ENCODE results near the gene PPIP5K2. TPM values are rescaled to one million over a fixed set of nuclear protein-coding genes. Genes with fewer than 3 reads are reported as not detected.
A peak's percentile ranks its signal among the peaks of the same experiment; 100 is the strongest.

PPIP5K2 gene
- total and polyA plus RNA-seq, 2 donors from 2014 or later: 17.1 to 56.4 TPM

DNA sequence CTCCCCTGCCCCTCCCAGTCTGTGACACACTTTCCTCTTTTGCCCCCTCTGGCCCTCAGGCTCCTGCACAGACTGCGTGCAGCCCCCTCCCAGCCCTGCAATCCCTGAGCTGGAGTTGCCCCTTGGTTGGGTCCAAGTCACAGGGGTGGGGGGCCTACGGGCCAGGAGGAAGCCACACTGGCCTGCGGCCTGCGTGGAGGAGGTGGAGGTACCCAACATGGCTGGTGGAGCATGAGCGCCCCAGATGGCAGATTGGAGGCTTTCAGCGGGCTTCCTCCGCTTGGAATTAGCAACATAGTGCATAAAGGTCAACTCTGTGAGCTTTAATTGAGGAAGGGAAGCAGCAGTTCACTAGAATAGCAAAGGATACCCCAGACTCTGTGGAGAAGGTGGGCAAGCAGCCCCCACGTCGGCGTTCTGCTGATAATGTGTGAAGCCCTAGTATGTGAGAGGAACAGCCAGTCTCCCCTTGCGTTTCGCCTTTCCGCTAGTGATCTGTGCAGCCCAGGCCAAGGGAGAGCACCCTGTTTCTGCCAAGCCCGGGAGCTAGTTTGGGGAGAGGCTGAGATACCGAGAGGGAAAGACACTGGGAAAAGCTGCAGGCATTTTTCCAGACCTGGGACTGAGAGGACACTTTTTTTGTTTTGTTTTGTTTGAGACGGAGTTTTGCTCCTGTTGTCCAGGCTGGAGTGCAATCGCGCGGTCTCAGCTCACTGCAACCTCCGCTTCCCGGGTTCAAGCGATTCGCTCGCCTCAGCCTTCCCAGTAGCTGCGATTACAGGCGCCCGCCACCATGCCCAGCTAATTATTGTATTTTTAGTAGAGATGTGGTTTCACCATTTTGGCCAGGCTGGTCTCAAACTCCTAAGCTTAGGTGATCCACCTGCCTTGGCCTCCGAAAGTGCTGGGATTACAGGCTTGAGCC lies 103.2 kb downstream of the PPIP5K2 start:
- TF ChIP-seq, protein P1, sequence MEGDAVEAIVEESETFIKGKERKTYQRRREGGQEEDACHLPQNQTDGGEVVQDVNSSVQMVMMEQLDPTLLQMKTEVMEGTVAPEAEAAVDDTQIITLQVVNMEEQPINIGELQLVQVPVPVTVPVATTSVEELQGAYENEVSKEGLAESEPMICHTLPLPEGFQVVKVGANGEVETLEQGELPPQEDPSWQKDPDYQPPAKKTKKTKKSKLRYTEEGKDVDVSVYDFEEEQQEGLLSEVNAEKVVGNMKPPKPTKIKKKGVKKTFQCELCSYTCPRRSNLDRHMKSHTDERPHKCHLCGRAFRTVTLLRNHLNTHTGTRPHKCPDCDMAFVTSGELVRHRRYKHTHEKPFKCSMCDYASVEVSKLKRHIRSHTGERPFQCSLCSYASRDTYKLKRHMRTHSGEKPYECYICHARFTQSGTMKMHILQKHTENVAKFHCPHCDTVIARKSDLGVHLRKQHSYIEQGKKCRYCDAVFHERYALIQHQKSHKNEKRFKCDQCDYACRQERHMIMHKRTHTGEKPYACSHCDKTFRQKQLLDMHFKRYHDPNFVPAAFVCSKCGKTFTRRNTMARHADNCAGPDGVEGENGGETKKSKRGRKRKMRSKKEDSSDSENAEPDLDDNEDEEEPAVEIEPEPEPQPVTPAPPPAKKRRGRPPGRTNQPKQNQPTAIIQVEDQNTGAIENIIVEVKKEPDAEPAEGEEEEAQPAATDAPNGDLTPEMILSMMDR (IDR thresholded peaks at IDR 0.05; ENCODE audit: borderline replicate concordance, extremely low read depth, insufficient read depth): no peak
- no peaks in the 10 kb centered on the region for H3K27me3 ChIP-seq (ENCODE audit: control insufficient read depth, insufficient read depth, low read length)
- intact Hi-C loops (cut with DNase I): no loop called here
- no peak overlapping the region for H3K4me3 ChIP-seq (ENCODE audit: low read length in 3 of 3)
- no peaks in the 10 kb centered on the region for H3K4me1 ChIP-seq (ENCODE audit: control insufficient read depth in 2 of 3, insufficient read depth in 2 of 3, low read depth in 1 of 3, low read length in 3 of 3)
- DNase-seq: peak in 1 of 5 donors; percentile 55
- no peaks in the 10 kb centered on the region for H3K9me3 ChIP-seq (ENCODE audit: control insufficient read depth in 2 of 3, insufficient read depth in 1 of 3, low read length in 3 of 3)
- no peak overlapping the region for H3K27ac ChIP-seq (ENCODE audit: low read depth in 2 of 2, low read length in 2 of 2)
- H3K36me3 ChIP-seq (ENCODE audit: control insufficient read depth in 2 of 3, insufficient read depth in 3 of 3, low read length in 3 of 3): no peaks in the 10 kb centered on the region
- H3K9ac ChIP-seq (ENCODE audit: low read length in 3 of 3): no peak overlapping the region
- no peak for FAIRE-seq

DNA sequence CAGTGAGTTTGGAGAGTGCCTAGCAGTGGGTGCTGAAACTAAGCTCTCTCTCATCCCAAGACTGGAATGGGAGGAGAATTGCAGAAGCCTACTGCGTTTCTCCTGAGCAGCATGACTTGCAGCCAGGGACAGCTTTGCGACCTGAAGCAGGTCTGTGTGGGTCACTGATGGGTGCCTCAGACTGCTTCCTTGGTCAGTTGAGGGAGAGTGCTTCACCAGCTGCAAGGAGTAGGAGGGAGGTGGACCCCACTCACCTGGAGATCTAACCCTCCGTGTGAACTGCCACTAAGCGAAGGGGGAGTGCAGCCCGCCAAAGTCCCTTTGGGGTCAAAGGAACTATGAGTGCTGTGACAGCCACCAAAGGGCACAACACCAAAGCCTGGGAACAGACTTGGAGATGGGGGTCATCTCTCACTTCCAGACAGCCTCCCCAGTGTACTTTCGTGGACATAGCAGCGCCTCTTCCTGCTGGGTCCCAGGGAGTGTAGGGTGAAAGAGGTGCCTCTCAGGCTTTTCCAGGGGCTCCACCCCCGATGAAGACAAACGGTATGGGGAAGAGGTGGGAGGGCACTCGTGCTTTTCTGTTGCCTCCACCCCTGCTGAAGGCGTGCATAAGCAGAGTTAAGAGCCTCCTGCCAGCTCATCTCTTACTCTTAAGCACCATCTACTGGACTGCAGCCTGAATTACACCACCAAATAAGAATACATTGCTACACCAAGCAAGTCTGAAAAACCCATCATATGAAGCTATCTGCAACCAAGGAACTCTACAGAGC lies 104.2 kb downstream of the PPIP5K2 start:
- Histone ChIP-seq H3K9me3 (ENCODE audit: control insufficient read depth in 2 of 3, insufficient read depth in 1 of 3, low read length in 3 of 3) (no peaks in the 10 kb centered on the region), H3K4me1 (ENCODE audit: control insufficient read depth in 2 of 3, insufficient read depth in 2 of 3, low read depth in 1 of 3, low read length in 3 of 3) (no peaks in the 10 kb centered on the region), H3K27me3 (ENCODE audit: control insufficient read depth, insufficient read depth, low read length) (no peaks in the 10 kb centered on the region), H3K9ac (ENCODE audit: low read length in 3 of 3) (no peak overlapping the region), H3K4me3 (ENCODE audit: low read length in 3 of 3) (peak overlapping the region in 1 of 3 donors; percentile 51), H3K27ac (ENCODE audit: low read depth in 2 of 2, low read length in 2 of 2) (no peak overlapping the region), H3K36me3 (ENCODE audit: control insufficient read depth in 2 of 3, insufficient read depth in 3 of 3, low read length in 3 of 3) (no peaks in the 10 kb centered on the region)
- intact Hi-C loops (cut with DNase I): no loop called here
- FAIRE-seq (no peak), DNase-seq (peak; percentile 47 to 67 (median 62))
- TF ChIP-seq, protein P1 (IDR thresholded peaks at IDR 0.05; ENCODE audit: borderline replicate concordance, extremely low read depth, insufficient read depth): peak; percentile 67

DNA sequence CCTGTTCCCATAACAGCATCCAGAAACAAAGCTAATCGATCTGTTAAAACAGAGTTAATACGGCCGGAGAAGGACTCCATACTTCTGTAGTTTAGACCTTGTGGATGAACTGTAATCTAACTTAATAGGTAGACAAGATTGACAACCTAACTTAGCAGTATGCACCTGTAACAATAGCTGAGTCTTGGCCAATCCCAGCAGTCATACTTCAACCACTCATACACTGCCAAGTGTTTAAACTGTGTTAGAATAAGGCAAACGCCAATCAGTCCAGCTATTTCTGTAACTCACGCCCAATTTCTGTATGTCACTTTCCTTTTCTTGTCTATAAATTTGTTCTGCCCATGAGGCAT lies 104.8 kb downstream of the PPIP5K2 start:
- no peaks in the 10 kb centered on the region for H3K9me3 ChIP-seq (ENCODE audit: control insufficient read depth in 2 of 3, insufficient read depth in 1 of 3, low read length in 3 of 3)
- H3K4me1 ChIP-seq (ENCODE audit: control insufficient read depth in 2 of 3, insufficient read depth in 2 of 3, low read depth in 1 of 3, low read length in 3 of 3): no peaks in the 10 kb centered on the region
- TF ChIP-seq, protein P1 (IDR thresholded peaks at IDR 0.05; ENCODE audit: borderline replicate concordance, extremely low read depth, insufficient read depth): no peak
- no peaks in the 10 kb centered on the region for H3K36me3 ChIP-seq (ENCODE audit: control insufficient read depth in 2 of 3, insufficient read depth in 3 of 3, low read length in 3 of 3)
- no peak overlapping the region for H3K9ac ChIP-seq (ENCODE audit: low read length in 3 of 3)
- H3K27ac ChIP-seq (ENCODE audit: low read depth in 2 of 2, low read length in 2 of 2): no peak overlapping the region
- no peak overlapping the region for H3K4me3 ChIP-seq (ENCODE audit: low read length in 3 of 3)
- no peak for DNase-seq
- H3K27me3 ChIP-seq (ENCODE audit: control insufficient read depth, insufficient read depth, low read length): no peaks in the 10 kb centered on the region
- intact Hi-C loops (cut with DNase I): loop anchor here (5.0 kb wide), 1 partner anchor 257 kb away; no protein-coding TSS in a partner anchor
- no peak for FAIRE-seq

Data from kidney (tissue), 14 donors.